GM23338 (cell line): Measurements from ENCODE around the gene OOSP4A. TPM values are rescaled to one million over a fixed set of nuclear protein-coding genes. Genes with fewer than 3 reads are reported as not detected.
A peak's percentile ranks its signal among the peaks of the same experiment; 100 is the strongest.

ENCODE experiments used
- ATAC-seq: fragments of 200-7000 bp; cut with Tn5 transposase; 3 replicates; pipeline ENCODE4 v1.9.1; 2020
- DNase-seq: peaks from one replicate; pipeline ENCODE4 v3.0.0-alpha.2; 2015; ENCODE audit warnings: low spot score
- H2AFZ ChIP-seq: fragments of 200-600 bp; sonication (generic); 2 replicates; pipeline ENCODE4 v1.8.0; 2016; ENCODE audit warnings: antibody characterized with exemption, mild to moderate bottlenecking, moderate library complexity
- H3F3A ChIP-seq: fragments of 200-600 bp; sonication (generic); replicated peaks from 2 replicates; pipeline ENCODE4 v1.8.0; 2017; ENCODE audit warnings: antibody characterized with exemption, mixed run types, low read depth
- H3K27ac ChIP-seq: fragments of 200-600 bp; sonication (generic); 2 replicates; pipeline ENCODE4 v1.6.1; 2016; ENCODE audit warnings: low read depth
- H3K27me3 ChIP-seq: fragments of 200-600 bp; sonication (generic); 2 replicates; pipeline ENCODE4 v1.8.0; 2016; ENCODE audit warnings: mild to moderate bottlenecking, mixed run types, moderate library complexity; ENCODE audit not compliant: insufficient read depth
- H3K36me3 ChIP-seq: fragments of 200-600 bp; sonication (generic); 2 replicates; pipeline ENCODE4 v1.8.0; 2016; ENCODE audit warnings: mild to moderate bottlenecking; ENCODE audit not compliant: insufficient read depth
- H3K4me1 ChIP-seq: fragments of 200-600 bp; sonication (generic); 2 replicates; pipeline ENCODE4 v1.8.0; 2016; ENCODE audit warnings: mild to moderate bottlenecking, moderate library complexity; ENCODE audit not compliant: insufficient read depth
- H3K4me2 ChIP-seq: fragments of 200-600 bp; sonication (generic); 2 replicates; pipeline ENCODE4 v1.7.1; 2017; ENCODE audit warnings: mixed run types
- H3K4me3 ChIP-seq: fragments of 200-600 bp; sonication (generic); 2 replicates; pipeline ENCODE4 v1.6.1; 2016; ENCODE audit warnings: mixed run types
- H3K79me2 ChIP-seq: fragments of 200-600 bp; sonication (generic); replicated peaks from 2 replicates; pipeline ENCODE4 v1.8.0; 2017; ENCODE audit warnings: mild to moderate bottlenecking; ENCODE audit not compliant: insufficient read depth
- H3K9me2 ChIP-seq: fragments of 200-600 bp; sonication (generic); 2 replicates; pipeline ENCODE4 v1.8.0; 2017; ENCODE audit not compliant: insufficient read depth
- H4K20me1 ChIP-seq: fragments of 200-600 bp; sonication (generic); replicated peaks from 2 replicates; pipeline ENCODE4 v1.8.0; 2017; ENCODE audit warnings: mild to moderate bottlenecking; ENCODE audit not compliant: insufficient read depth
- H3K27ac Mint-ChIP-seq: 2 replicates; pipeline ENCODE4 v1.8.0; 2020; ENCODE audit warnings: inconsistent platforms, mild to moderate bottlenecking, moderate library complexity, mixed read lengths
- H3K27me3 Mint-ChIP-seq: 3 replicates; pipeline ENCODE4 v1.8.0; 2022; ENCODE audit warnings: low read depth, mild to moderate bottlenecking, moderate library complexity, mixed read lengths, inconsistent platforms; ENCODE audit not compliant: insufficient read depth, poor library complexity
- H3K36me3 Mint-ChIP-seq: 3 replicates; pipeline ENCODE4 v1.8.0; 2021; ENCODE audit warnings: low read depth, mild to moderate bottlenecking, inconsistent platforms, moderate library complexity, mixed read lengths
- H3K4me1 Mint-ChIP-seq: 3 replicates; pipeline ENCODE4 v1.8.0; 2020; ENCODE audit warnings: mild to moderate bottlenecking, inconsistent platforms, mixed read lengths
- H3K4me3 Mint-ChIP-seq: 3 replicates; pipeline ENCODE4 v1.8.0; 2021; ENCODE audit warnings: moderate library complexity, mild to moderate bottlenecking, inconsistent platforms, mixed read lengths
- H3K9me3 Mint-ChIP-seq: 3 replicates; pipeline ENCODE4 v1.8.0; 2020; ENCODE audit warnings: moderate library complexity, mild to moderate bottlenecking, inconsistent platforms, mixed read lengths
- CREB1 ChIP-seq: fragments of 250-450 bp; sonication (Bioruptor Pico); IDR thresholded peaks from 2 replicates; pipeline ENCODE4 v1.5.0; 2020; ENCODE audit warnings: low read depth, mild to moderate bottlenecking, moderate library complexity
- EZH2 ChIP-seq: fragments of 200-600 bp; sonication (generic); IDR thresholded peaks from one replicate; pipeline ENCODE4 v1.8.0; 2017; ENCODE audit warnings: antibody characterized with exemption, mild to moderate bottlenecking, low read depth; ENCODE audit not compliant: unreplicated experiment
- EZH2phosphoT487 ChIP-seq: fragments of 200-600 bp; sonication (generic); IDR thresholded peaks from one replicate; pipeline ENCODE4 v1.8.1; 2018; ENCODE audit warnings: antibody characterized with exemption; ENCODE audit not compliant: unreplicated experiment
- NANOG ChIP-seq: IDR thresholded peaks from 2 replicates; pipeline ENCODE4 v1.6.1; 2016; ENCODE audit warnings: antibody characterized with exemption, borderline replicate concordance
- POLR2AphosphoS5 ChIP-seq: IDR thresholded peaks from 2 replicates; pipeline ENCODE4 v1.6.1; 2016; ENCODE audit warnings: antibody characterized with exemption, low read depth
- ZNF114 ChIP-seq: fragments of 250-450 bp; sonication (Bioruptor Pico); IDR thresholded peaks from 2 replicates; pipeline ENCODE4 v1.5.0; 2020; ENCODE audit warnings: mild to moderate bottlenecking, moderate library complexity
- ZNF331 ChIP-seq: fragments of 250-450 bp; sonication (Bioruptor Pico); IDR thresholded peaks from 2 replicates; pipeline ENCODE4 v1.5.0; 2020; ENCODE audit warnings: low read depth, mild to moderate bottlenecking, moderate library complexity
- polyA plus RNA-seq: library from polyadenylated mRNA; unstranded; fragments of >200 nt; fragmentation: Nextera tagmentation; extraction: Ambion mirVana; gene quantifications from 2 replicates; pipeline ENCODE4 v1.2.1, GENCODE V29; 2016
- total RNA-seq: library from RNA; depleted of rRNA; stranded (reverse); fragments of >200 nt; shearing (Covaris generic); gene quantifications from 2 replicates; pipeline ENCODE4 v1.2.3, GENCODE V29; 2014
- TF ChIP-seq, protein P1 (sequence below): IDR thresholded peaks from one replicate; pipeline ENCODE4 v1.6.1; 2018; ENCODE audit warnings: antibody characterized with exemption; ENCODE audit not compliant: unreplicated experiment
- TF ChIP-seq, protein P2 (sequence below): fragments of 250-450 bp; sonication (Bioruptor Pico); IDR thresholded peaks from 2 replicates; pipeline ENCODE4 v1.5.0; 2020; ENCODE audit warnings: mild to moderate bottlenecking, moderate library complexity
- TF ChIP-seq, protein P3 (sequence below), 2 experiments: fragments of 200-600 bp in 1 of 2; sonication (generic) in 1 of 2; conservative IDR thresholded peaks; 2 replicates each; pipeline versions ENCODE4 v1.5.1 to v1.6.1; 2016 to 2017; ENCODE audit warnings: antibody characterized with exemption in 2 of 2, low read depth in 2 of 2, mild to moderate bottlenecking in 2 of 2, moderate library complexity in 1 of 2

OOSP4A gene
- total and polyA plus RNA-seq, 2 experiments from 2014 or later: not detected

DNA sequence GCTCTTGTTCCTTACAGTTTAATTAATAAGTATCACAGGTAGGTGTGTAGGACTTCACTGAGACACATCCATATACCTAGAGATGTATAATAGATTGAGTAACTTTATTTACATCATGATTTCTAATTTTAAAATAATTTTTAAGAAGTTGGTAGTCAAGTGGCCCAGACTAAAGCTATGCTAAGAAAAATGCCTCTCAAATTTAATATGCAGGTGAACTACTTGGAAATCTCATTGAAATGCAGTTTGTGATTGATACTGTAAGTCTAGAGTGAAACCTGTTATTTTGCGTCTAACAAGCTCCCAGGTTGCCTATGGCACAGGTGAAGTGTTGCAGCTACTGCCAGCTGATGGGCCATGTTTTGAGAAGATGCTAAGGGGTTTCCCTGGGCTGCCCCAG is 53.0 kb downstream of the OOSP4A start, which contains the start of gene OOSP4B (continued):
- no peak for TF ChIP-seq EZH2phosphoT487
- TF ChIP-seq ZNF331 (CRISPR knock-in tag): no peak
- TF ChIP-seq POLR2AphosphoS5: no peak
- no peak for TF ChIP-seq NANOG
- TF ChIP-seq, protein P1, sequence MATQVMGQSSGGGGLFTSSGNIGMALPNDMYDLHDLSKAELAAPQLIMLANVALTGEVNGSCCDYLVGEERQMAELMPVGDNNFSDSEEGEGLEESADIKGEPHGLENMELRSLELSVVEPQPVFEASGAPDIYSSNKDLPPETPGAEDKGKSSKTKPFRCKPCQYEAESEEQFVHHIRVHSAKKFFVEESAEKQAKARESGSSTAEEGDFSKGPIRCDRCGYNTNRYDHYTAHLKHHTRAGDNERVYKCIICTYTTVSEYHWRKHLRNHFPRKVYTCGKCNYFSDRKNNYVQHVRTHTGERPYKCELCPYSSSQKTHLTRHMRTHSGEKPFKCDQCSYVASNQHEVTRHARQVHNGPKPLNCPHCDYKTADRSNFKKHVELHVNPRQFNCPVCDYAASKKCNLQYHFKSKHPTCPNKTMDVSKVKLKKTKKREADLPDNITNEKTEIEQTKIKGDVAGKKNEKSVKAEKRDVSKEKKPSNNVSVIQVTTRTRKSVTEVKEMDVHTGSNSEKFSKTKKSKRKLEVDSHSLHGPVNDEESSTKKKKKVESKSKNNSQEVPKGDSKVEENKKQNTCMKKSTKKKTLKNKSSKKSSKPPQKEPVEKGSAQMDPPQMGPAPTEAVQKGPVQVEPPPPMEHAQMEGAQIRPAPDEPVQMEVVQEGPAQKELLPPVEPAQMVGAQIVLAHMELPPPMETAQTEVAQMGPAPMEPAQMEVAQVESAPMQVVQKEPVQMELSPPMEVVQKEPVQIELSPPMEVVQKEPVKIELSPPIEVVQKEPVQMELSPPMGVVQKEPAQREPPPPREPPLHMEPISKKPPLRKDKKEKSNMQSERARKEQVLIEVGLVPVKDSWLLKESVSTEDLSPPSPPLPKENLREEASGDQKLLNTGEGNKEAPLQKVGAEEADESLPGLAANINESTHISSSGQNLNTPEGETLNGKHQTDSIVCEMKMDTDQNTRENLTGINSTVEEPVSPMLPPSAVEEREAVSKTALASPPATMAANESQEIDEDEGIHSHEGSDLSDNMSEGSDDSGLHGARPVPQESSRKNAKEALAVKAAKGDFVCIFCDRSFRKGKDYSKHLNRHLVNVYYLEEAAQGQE: no peak
- TF ChIP-seq ZNF114 (CRISPR knock-in tag): no peak

DNA sequence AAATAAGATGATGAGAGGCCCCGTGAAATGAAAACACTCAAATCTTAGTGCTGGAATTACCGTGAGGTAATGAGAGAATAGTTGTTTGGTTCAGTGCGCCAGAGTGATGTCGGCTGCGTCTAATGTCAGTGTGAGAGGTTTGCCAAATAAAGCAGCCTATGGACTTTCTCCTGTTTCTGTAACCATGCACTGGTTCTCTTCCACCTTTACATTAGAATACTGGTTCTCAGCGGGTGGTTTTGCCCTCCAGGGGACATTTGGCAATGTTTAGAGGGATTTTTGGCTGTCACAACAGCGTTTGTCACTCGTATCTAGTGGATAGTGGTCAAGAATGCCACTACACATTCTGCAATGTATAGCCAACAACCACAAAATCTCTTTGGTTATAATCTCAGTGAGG is 54.2 kb downstream of the OOSP4A start:
- Mint-ChIP-seq H3K9me3 (peaks cover 4% of the 10 kb centered on the region; the same call in 2 of the 3 replicates), H3K27me3 (peaks cover 3% of the 10 kb centered on the region), H3K4me3 (no peak overlapping the region), H3K4me1 (peaks cover 7% of the 10 kb centered on the region; the same call in 2 of the 3 replicates), H3K27ac (no peak overlapping the region), H3K36me3 (peaks cover 8% of the 10 kb centered on the region; the same call in 2 of the 3 replicates)
- ATAC-seq: peak; percentile 64
- Histone ChIP-seq H3K4me1 (peaks cover 9% of the 10 kb centered on the region; the same call in 1 of the 2 replicates), H3K4me2 (no peak overlapping the region), H3K27ac (no peak overlapping the region), H2AFZ (no peak overlapping the region), H4K20me1 (no peaks in the 10 kb centered on the region), H3K4me3 (no peak overlapping the region), H3F3A (no peaks in the 10 kb centered on the region), H3K27me3 (no peaks in the 10 kb centered on the region), H3K36me3 (no peaks in the 10 kb centered on the region), H3K79me2 (no peaks in the 10 kb centered on the region), H3K9me2 (no peaks in the 10 kb centered on the region)
- DNase-seq: peak; percentile 48
- TF ChIP-seq CREB1 (no peak), NANOG (no peak), EZH2phosphoT487 (no peak), EZH2 (no peak), POLR2AphosphoS5 (no peak)
- TF ChIP-seq, protein P2, sequence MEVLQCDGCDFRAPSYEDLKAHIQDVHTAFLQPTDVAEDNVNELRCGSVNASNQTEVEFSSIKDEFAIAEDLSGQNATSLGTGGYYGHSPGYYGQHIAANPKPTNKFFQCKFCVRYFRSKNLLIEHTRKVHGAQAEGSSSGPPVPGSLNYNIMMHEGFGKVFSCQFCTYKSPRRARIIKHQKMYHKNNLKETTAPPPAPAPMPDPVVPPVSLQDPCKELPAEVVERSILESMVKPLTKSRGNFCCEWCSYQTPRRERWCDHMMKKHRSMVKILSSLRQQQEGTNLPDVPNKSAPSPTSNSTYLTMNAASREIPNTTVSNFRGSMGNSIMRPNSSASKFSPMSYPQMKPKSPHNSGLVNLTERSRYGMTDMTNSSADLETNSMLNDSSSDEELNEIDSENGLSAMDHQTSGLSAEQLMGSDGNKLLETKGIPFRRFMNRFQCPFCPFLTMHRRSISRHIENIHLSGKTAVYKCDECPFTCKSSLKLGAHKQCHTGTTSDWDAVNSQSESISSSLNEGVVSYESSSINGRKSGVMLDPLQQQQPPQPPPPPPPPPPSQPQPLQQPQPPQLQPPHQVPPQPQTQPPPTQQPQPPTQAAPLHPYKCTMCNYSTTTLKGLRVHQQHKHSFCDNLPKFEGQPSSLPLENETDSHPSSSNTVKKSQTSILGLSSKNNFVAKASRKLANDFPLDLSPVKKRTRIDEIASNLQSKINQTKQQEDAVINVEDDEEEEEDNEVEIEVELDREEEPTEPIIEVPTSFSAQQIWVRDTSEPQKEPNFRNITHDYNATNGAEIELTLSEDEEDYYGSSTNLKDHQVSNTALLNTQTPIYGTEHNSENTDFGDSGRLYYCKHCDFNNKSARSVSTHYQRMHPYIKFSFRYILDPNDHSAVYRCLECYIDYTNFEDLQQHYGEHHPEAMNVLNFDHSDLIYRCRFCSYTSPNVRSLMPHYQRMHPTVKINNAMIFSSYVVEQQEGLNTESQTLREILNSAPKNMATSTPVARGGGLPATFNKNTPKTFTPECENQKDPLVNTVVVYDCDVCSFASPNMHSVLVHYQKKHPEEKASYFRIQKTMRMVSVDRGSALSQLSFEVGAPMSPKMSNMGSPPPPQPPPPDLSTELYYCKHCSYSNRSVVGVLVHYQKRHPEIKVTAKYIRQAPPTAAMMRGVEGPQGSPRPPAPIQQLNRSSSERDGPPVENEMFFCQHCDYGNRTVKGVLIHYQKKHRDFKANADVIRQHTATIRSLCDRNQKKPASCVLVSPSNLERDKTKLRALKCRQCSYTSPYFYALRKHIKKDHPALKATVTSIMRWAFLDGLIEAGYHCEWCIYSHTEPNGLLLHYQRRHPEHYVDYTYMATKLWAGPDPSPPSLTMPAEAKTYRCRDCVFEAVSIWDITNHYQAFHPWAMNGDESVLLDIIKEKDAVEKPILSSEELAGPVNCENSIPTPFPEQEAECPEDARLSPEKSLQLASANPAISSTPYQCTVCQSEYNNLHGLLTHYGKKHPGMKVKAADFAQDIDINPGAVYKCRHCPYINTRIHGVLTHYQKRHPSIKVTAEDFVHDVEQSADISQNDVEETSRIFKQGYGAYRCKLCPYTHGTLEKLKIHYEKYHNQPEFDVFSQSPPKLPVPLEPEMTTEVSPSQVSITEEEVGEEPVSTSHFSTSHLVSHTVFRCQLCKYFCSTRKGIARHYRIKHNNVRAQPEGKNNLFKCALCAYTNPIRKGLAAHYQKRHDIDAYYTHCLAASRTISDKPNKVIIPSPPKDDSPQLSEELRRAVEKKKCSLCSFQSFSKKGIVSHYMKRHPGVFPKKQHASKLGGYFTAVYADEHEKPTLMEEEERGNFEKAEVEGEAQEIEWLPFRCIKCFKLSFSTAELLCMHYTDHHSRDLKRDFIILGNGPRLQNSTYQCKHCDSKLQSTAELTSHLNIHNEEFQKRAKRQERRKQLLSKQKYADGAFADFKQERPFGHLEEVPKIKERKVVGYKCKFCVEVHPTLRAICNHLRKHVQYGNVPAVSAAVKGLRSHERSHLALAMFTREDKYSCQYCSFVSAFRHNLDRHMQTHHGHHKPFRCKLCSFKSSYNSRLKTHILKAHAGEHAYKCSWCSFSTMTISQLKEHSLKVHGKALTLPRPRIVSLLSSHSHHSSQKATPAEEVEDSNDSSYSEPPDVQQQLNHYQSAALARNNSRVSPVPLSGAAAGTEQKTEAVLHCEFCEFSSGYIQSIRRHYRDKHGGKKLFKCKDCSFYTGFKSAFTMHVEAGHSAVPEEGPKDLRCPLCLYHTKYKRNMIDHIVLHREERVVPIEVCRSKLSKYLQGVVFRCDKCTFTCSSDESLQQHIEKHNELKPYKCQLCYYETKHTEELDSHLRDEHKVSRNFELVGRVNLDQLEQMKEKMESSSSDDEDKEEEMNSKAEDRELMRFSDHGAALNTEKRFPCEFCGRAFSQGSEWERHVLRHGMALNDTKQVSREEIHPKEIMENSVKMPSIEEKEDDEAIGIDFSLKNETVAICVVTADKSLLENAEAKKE (CRISPR knock-in tag): no peak
- TF ChIP-seq, protein P3, sequence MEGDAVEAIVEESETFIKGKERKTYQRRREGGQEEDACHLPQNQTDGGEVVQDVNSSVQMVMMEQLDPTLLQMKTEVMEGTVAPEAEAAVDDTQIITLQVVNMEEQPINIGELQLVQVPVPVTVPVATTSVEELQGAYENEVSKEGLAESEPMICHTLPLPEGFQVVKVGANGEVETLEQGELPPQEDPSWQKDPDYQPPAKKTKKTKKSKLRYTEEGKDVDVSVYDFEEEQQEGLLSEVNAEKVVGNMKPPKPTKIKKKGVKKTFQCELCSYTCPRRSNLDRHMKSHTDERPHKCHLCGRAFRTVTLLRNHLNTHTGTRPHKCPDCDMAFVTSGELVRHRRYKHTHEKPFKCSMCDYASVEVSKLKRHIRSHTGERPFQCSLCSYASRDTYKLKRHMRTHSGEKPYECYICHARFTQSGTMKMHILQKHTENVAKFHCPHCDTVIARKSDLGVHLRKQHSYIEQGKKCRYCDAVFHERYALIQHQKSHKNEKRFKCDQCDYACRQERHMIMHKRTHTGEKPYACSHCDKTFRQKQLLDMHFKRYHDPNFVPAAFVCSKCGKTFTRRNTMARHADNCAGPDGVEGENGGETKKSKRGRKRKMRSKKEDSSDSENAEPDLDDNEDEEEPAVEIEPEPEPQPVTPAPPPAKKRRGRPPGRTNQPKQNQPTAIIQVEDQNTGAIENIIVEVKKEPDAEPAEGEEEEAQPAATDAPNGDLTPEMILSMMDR (conservative IDR thresholded peaks at IDR 0.05; ENCODE audit: low read depth in 2 of 2): no peak
